KMS-11 (cell line): ENCODE measurements around the gene ABO.
"Not testable (repeated sequence)": the region's sequence is repeated elsewhere in the genome, so short reads cannot be mapped to it uniquely, and the experiment has no call there.

Experiments
- H2AFZ ChIP-seq: fragments of 200-600 bp; sonication (generic); 2 replicates; pipeline ENCODE4 v1.6.1; 2016; ENCODE audit warnings: antibody characterized with exemption, mixed run types, low read depth
- H3K27ac ChIP-seq: fragments of 200-600 bp; sonication (generic); 2 replicates; pipeline ENCODE4 v1.6.1; 2016; ENCODE audit warnings: mild to moderate bottlenecking, mixed run types
- H3K27me3 ChIP-seq: fragments of 200-600 bp; sonication (generic); 2 replicates; pipeline ENCODE4 v1.6.1; 2017; ENCODE audit warnings: mild to moderate bottlenecking, low read depth, mixed run types, moderate library complexity; ENCODE audit not compliant: insufficient read depth
- H3K36me3 ChIP-seq: fragments of 200-600 bp; sonication (generic); 2 replicates; pipeline ENCODE4 v1.6.1; 2017; ENCODE audit warnings: mild to moderate bottlenecking, mixed run types; ENCODE audit not compliant: insufficient read depth
- H3K4me1 ChIP-seq: fragments of 200-600 bp; sonication (generic); 2 replicates; pipeline ENCODE4 v1.6.1; 2016; ENCODE audit warnings: mild to moderate bottlenecking, low read depth, mixed run types; ENCODE audit not compliant: poor library complexity, severe bottlenecking
- H3K4me2 ChIP-seq: fragments of 200-600 bp; sonication (generic); 2 replicates; pipeline ENCODE4 v1.7.0; 2016; ENCODE audit warnings: mild to moderate bottlenecking, mixed run types
- H3K4me3 ChIP-seq: fragments of 200-600 bp; sonication (generic); IDR thresholded peaks from 2 replicates; pipeline ENCODE4 v1.6.1; 2017; ENCODE audit warnings: low read depth, low read length, mixed read lengths; ENCODE audit not compliant: insufficient read depth
- H3K79me2 ChIP-seq: fragments of 200-600 bp; sonication (generic); 2 replicates; pipeline ENCODE4 v1.6.1; 2016; ENCODE audit warnings: low read depth, mixed run types; ENCODE audit not compliant: insufficient read depth
- H3K9ac ChIP-seq: fragments of 200-600 bp; sonication (generic); 2 replicates; pipeline ENCODE4 v1.6.1; 2016; ENCODE audit warnings: mild to moderate bottlenecking, mixed run types
- H4K20me1 ChIP-seq: fragments of 200-600 bp; sonication (generic); 2 replicates; pipeline ENCODE4 v1.6.1; 2016; ENCODE audit warnings: mild to moderate bottlenecking, mixed run types; ENCODE audit not compliant: insufficient read depth
- TF ChIP-seq, protein P1 (sequence below): fragments of 200-600 bp; sonication (generic); conservative IDR thresholded peaks from 2 replicates; pipeline ENCODE4 v1.6.1; 2017; ENCODE audit warnings: low read depth, mild to moderate bottlenecking, antibody characterized with exemption, low read length, moderate library complexity, mixed read lengths

ABO gene

GRCh38 chr9:133321411-133321935 is 46.5 kb upstream of the ABO start:
- no peak overlapping the region for H2AFZ ChIP-seq
- H3K9ac ChIP-seq = no peak overlapping the region
- no peaks in the 10 kb centered on the region for H4K20me1 ChIP-seq
- H3K36me3 ChIP-seq = no peaks in the 10 kb centered on the region
- H3K27me3 ChIP-seq = peaks cover 62% of the 10 kb centered on the region
- no peak overlapping the region for H3K27ac ChIP-seq
- TF ChIP-seq, protein P1, sequence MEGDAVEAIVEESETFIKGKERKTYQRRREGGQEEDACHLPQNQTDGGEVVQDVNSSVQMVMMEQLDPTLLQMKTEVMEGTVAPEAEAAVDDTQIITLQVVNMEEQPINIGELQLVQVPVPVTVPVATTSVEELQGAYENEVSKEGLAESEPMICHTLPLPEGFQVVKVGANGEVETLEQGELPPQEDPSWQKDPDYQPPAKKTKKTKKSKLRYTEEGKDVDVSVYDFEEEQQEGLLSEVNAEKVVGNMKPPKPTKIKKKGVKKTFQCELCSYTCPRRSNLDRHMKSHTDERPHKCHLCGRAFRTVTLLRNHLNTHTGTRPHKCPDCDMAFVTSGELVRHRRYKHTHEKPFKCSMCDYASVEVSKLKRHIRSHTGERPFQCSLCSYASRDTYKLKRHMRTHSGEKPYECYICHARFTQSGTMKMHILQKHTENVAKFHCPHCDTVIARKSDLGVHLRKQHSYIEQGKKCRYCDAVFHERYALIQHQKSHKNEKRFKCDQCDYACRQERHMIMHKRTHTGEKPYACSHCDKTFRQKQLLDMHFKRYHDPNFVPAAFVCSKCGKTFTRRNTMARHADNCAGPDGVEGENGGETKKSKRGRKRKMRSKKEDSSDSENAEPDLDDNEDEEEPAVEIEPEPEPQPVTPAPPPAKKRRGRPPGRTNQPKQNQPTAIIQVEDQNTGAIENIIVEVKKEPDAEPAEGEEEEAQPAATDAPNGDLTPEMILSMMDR = no peak
- H3K79me2 ChIP-seq = no peaks in the 10 kb centered on the region
- H3K4me3 ChIP-seq = no peak overlapping the region
- no peak overlapping the region for H3K4me2 ChIP-seq
- H3K4me1 ChIP-seq = no peaks in the 10 kb centered on the region

- H3K4me2 ChIP-seq = no peak overlapping the region
- no peak overlapping the region for H3K4me3 ChIP-seq
- H3K27me3 ChIP-seq = peaks cover 61% of the 10 kb centered on the region
- no peaks in the 10 kb centered on the region for H3K4me1 ChIP-seq
- H2AFZ ChIP-seq = no peak overlapping the region
- no peaks in the 10 kb centered on the region for H4K20me1 ChIP-seq
- H3K9ac ChIP-seq = no peak overlapping the region
- H3K27ac ChIP-seq = no peak overlapping the region
- TF ChIP-seq, protein P1 = no peak
- H3K36me3 ChIP-seq = no peaks in the 10 kb centered on the region
- no peaks in the 10 kb centered on the region for H3K79me2 ChIP-seq
Observed at GRCh38 chr9:133320421-133320881, 45.5 kb upstream of the ABO start.

DNA sequence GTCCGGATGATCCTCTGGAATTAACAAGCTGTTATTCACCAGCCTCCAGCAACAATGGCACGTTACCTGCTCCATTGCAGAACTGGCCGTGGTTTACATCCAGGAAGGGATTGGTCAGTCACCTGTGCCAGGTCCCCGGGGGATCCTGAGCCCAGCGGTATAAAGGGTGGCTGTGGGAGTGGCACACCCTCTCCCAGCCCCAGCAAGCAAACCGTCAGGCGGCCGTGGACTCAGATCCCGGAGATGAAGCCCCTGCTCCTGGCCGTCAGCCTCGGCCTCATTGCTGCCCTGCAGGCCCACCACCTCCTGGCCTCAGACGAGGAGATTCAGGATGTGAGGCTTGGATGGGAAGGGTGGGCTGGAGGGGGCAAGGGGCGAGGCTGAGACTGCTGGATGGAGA is 42.5 kb upstream of the ABO start:
- H3K79me2 ChIP-seq, H3K4me1 ChIP-seq, H3K36me3 ChIP-seq, H3K4me2 ChIP-seq, H4K20me1 ChIP-seq, H3K4me3 ChIP-seq, H2AFZ ChIP-seq, H3K27ac ChIP-seq, H3K9ac ChIP-seq: not testable (repeated sequence)
- peaks cover 33% of the 10 kb centered on the region for H3K27me3 ChIP-seq

DNA sequence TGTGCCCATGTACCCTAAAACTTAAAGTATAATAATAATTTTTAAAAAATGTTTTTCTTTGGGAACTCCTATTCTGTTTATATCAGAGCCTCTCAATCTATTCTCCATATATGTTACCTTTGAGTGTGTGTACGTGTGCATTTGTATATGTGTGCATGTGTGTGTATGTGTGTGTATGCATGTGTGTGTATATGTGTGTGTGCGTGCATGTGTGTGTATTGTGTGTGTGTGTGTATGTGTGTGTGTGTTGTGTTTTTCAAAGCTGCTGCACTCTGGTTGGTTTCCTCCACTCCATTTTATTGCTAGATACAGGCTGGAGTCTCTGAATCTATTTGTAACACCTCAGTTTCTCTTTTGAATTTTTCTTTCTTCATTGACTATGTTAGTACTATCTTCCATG is 41.0 kb upstream of the ABO start:
- no peaks in the 10 kb centered on the region for H4K20me1 ChIP-seq
- H3K4me3 ChIP-seq = no peak overlapping the region
- H3K9ac ChIP-seq = no peak overlapping the region
- H3K27me3 ChIP-seq = peaks cover 23% of the 10 kb centered on the region
- no peaks in the 10 kb centered on the region for H3K36me3 ChIP-seq
- no peak overlapping the region for H3K4me2 ChIP-seq
- TF ChIP-seq, protein P1 = no peak
- no peaks in the 10 kb centered on the region for H3K79me2 ChIP-seq
- no peak overlapping the region for H2AFZ ChIP-seq
- H3K27ac ChIP-seq = no peak overlapping the region
- no peaks in the 10 kb centered on the region for H3K4me1 ChIP-seq

DNA sequence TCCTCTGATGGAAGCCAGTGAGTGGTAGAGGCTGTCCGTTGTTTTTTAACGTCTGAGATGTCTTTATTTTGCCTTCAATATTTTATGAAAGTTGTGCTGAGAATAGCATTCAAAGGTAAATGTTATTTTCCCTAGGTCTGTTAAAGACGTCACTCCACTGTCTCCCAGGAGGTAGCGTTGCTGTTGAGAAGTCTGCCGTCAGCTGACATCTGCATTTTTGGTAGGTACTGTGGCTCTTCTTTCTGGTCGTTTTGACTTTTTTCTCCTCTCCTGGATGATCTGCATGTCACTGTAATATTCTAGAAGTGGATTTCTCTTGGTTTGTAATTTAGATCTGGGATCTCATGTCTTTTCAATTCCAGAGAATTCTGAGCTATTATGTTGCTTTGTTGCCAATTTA is 34.6 kb upstream of the ABO start:
- Histone ChIP-seq H3K4me3 (no peak overlapping the region), H3K27ac (no peak overlapping the region), H3K36me3 (no peaks in the 10 kb centered on the region), H3K4me2 (no peak overlapping the region), H3K79me2 (no peaks in the 10 kb centered on the region), H3K9ac (no peak overlapping the region), H2AFZ (no peak overlapping the region), H3K4me1 (no peaks in the 10 kb centered on the region), H4K20me1 (no peaks in the 10 kb centered on the region), H3K27me3 (peaks cover 50% of the 10 kb centered on the region)
- TF ChIP-seq, protein P1 = no peak
